ELF-1 (cell line): Measurements from ENCODE around the gene MAT2B.
"Not testable (repeated sequence)": the region's sequence is repeated elsewhere in the genome, so short reads cannot be mapped to it uniquely, and the experiment has no call there.

ENCODE experiments used
- DNase-seq: peaks from one replicate; pipeline ENCODE4 v3.0.0-alpha.2; 2016; ENCODE audit warnings: low read depth, low spot score

MAT2B gene

GRCh38 chr5:163503106-163504078 is 2.0 kb upstream of the MAT2B start:
- DNase-seq = peak; percentile 91

GRCh38 chr5:163504079-163504931 is 1.1 kb upstream of the MAT2B start:
- DNase-seq = peak; percentile 78

- DNase-seq = no peak
These were observed 411 bp upstream of the MAT2B start for GRCh38 chr5:163505049-163505367.

GRCh38 chr5:163506095-163506457 is 657 bp downstream of the MAT2B start:
- DNase-seq = no peak

GRCh38 chr5:163506726-163507125 is 1.3 kb downstream of the MAT2B start:
- no peak for DNase-seq

- no peak for DNase-seq
These were observed 3.3 kb downstream of the MAT2B start for GRCh38 chr5:163508753-163509152.

GRCh38 chr5:163509291-163509951 is 4.0 kb downstream of the MAT2B start:
- DNase-seq = peak; percentile 83

GRCh38 chr5:163512526-163512925 is 7.1 kb downstream of the MAT2B start:
- DNase-seq = no peak

- no peak for DNase-seq
These were observed 19.7 kb downstream of the MAT2B start for GRCh38 chr5:163525096-163525495.

GRCh38 chr5:163529698-163530097 is 24.3 kb downstream of the MAT2B start:
- DNase-seq = no peak

- no peak for DNase-seq
These were observed 25.9 kb downstream of the MAT2B start for GRCh38 chr5:163531272-163531671.

GRCh38 chr5:163532171-163533084 is 27.0 kb downstream of the MAT2B start:
- DNase-seq = no peak

GRCh38 chr5:163533223-163533622 is 27.8 kb downstream of the MAT2B start:
- peak; percentile 19 for DNase-seq

GRCh38 chr5:163534492-163535094 is 29.2 kb downstream of the MAT2B start:
- DNase-seq = peak; percentile 49

GRCh38 chr5:163535290-163535689 is 29.9 kb downstream of the MAT2B start:
- DNase-seq = no peak

- not testable (repeated sequence) for DNase-seq
These were observed 31.0 kb downstream of the MAT2B start for GRCh38 chr5:163536442-163536841.

- no peak for DNase-seq
These were observed 35.3 kb downstream of the MAT2B start for GRCh38 chr5:163540696-163541095.

- DNase-seq = no peak
These were observed 37.4 kb downstream of the MAT2B start for GRCh38 chr5:163542771-163543170.

- DNase-seq = no peak
These were observed 38.6 kb downstream of the MAT2B start for GRCh38 chr5:163544041-163544440.

- no peak for DNase-seq
These were observed 39.4 kb downstream of the MAT2B start for GRCh38 chr5:163544836-163545235.

GRCh38 chr5:163548649-163549048 is 43.2 kb downstream of the MAT2B start:
- no peak for DNase-seq
